GM12864 (cell line): ENCODE data around the gene PSMC1.
"Not testable (repeated sequence)": the region's sequence is repeated elsewhere in the genome, so short reads cannot be mapped to it uniquely, and the experiment has no call there.

Experiments used
- DNase-seq: peaks from one replicate; pipeline ENCODE4 v3.0.0-alpha.2; 2011; ENCODE audit warnings: low read depth
- H3K4me3 ChIP-seq: 2 replicates; pipeline ENCODE4 v1.5.1; 2011; ENCODE audit warnings: mild to moderate bottlenecking, low read depth, low read length, control low read depth
- CTCF ChIP-seq: IDR thresholded peaks from 2 replicates; pipeline ENCODE4 v1.5.1; 2011; ENCODE audit warnings: low read depth, mild to moderate bottlenecking, moderate library complexity, low read length, control low read depth, inconsistent platforms; ENCODE audit errors: missing control alignments

PSMC1 gene

GRCh38 chr14:90256354-90257131 is at the start of gene PSMC1:
Gene PSMC1 (plus strand): TSS chr14:90256553. CDS start chr14:90256598, 45 bp downstream.
- peak; percentile 85 for DNase-seq
- TF ChIP-seq CTCF: no peak

GRCh38 chr14:90213099-90213748 is 43.1 kb upstream of the PSMC1 start:
- no peak for TF ChIP-seq CTCF
- no peak for DNase-seq
- no peak overlapping the region for H3K4me3 ChIP-seq

More at GRCh38 chr14:90256354-90257131, at the start of gene PSMC1:
- peak within 1 kb of the TSS; percentile 83 for H3K4me3 ChIP-seq

DNA sequence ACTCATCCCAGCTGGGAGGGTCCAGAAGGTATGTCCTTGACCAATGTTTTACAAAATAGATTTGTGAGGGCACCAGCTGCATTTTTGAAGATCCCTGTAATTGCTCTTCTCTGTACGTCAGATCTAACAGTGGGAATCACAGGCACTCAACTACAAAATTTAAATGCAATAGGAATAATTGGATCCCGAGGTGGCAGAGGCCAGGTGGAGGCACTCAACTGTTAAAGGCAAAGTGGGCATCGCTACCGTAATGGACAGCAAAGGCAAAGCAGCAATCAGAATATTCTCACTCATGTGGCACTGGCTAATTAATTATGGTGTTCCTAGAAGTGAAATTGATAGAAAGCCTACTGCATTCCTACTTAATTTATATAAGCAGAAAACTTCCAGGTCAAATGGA is 27.9 kb upstream of the PSMC1 start:
- DNase-seq: no peak
- H3K4me3 ChIP-seq: no peak overlapping the region
- TF ChIP-seq CTCF: no peak

- not testable (repeated sequence) for DNase-seq, H3K4me3 ChIP-seq
Observed at GRCh38 chr14:90229942-90230341, 26.4 kb upstream of the PSMC1 start.

GRCh38 chr14:90235179-90235976 is 21.0 kb upstream of the PSMC1 start:
- H3K4me3 ChIP-seq: no peak overlapping the region
- peak; percentile 89 for TF ChIP-seq CTCF
- peak; percentile 24 for DNase-seq

DNA sequence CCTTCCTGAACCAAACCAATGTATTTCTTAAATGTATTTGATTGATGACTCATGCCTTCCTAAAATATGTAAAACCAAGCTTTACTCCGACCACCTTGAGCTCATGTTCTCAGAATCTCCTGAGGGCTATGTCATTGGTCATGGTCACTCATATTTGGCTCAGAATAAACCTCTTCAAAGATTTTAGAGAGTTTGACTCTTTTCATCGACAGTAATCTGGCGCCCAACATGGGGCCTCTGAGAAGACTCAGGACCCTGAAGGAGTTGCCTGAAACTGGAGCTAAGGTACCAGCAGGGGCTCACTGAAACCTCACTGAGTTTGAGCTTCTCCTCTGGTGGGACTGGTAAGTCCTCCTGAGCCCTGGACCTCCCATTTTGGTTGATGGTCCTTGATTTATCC is 17.2 kb upstream of the PSMC1 start:
- no peak overlapping the region for H3K4me3 ChIP-seq
- no peak for DNase-seq
- no peak for TF ChIP-seq CTCF

DNA sequence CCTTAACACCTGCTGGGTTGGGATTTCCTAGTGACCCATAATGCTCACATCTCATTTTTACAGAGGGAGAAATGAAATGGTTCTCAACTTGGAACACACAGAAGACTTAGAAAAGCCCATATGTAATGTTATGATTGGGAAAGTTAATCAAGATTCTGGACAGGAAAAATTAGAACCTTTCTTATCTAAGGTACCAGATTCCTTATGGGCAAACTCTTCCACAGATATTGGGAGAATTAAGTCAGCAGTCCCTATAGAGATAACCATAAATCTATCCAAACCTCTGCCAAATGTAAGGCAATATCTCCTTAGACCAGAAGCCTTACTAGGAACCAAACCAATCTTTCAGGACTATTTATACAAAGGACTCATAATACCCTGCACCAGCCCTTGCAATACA is 13.9 kb upstream of the PSMC1 start:
- no peak overlapping the region for H3K4me3 ChIP-seq
- DNase-seq: no peak
- TF ChIP-seq CTCF: no peak
